ENCODE results near the gene DNHD1. TPM values are rescaled to one million over a fixed set of nuclear protein-coding genes. Genes with fewer than 3 reads are reported as not detected.

Gene DNHD1
- total RNA-seq, 1 donor: 8.2 TPM

DNA sequence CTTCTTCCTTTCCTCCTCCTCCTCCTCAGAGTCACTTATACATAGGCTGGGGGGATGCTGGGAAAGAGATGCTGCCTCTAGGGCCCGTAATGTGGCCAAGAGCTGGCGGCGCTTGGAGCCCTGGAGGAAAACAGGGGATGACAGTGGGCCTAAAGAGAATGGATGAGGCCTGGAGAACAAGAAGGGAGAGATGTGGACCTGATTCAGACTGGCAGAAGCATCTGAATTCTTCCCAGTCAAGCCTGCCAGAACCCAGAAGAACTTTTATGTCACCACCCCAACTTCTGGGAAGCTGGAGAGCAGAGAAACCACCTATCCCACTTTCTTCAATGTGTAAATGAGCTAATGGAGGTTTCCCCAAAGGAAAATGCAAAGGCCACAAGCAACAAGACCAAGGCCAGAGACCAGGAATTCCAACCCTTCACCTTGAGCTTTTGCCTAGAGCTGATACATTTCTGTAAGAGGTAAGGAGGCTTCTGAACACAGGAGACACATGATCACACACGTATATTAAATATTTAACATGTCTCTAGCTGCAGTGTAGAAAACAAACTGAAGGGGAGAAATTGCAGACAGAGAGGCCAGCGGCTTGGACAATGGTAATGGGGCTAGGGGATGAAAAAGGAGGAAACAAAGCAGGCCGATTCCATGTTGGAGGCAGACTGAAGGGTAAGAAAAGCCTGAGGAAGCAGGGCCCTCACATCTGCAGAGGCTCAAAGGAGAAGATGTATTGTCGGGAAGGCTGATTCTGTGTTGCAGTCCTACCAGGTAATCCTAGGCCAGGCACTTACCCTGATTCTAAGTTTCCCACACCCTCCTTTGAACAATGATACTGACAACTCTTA is 105.2 kb downstream of the DNHD1 start:
- TF ChIP-seq, protein P1, sequence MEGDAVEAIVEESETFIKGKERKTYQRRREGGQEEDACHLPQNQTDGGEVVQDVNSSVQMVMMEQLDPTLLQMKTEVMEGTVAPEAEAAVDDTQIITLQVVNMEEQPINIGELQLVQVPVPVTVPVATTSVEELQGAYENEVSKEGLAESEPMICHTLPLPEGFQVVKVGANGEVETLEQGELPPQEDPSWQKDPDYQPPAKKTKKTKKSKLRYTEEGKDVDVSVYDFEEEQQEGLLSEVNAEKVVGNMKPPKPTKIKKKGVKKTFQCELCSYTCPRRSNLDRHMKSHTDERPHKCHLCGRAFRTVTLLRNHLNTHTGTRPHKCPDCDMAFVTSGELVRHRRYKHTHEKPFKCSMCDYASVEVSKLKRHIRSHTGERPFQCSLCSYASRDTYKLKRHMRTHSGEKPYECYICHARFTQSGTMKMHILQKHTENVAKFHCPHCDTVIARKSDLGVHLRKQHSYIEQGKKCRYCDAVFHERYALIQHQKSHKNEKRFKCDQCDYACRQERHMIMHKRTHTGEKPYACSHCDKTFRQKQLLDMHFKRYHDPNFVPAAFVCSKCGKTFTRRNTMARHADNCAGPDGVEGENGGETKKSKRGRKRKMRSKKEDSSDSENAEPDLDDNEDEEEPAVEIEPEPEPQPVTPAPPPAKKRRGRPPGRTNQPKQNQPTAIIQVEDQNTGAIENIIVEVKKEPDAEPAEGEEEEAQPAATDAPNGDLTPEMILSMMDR (IDR thresholded peaks at IDR 0.05; ENCODE audit: insufficient read depth, low read length): no peak

GRCh38 chr11:6603287-6604080 is 106.4 kb downstream of the DNHD1 start, which contains the start of the genes ILK and RRP8:
Gene ILK (plus strand): TSS chr11:6603774. CDS start chr11:6604272, 498 bp downstream.
Gene RRP8 (minus strand): TSS chr11:6603616. CDS start chr11:6603502, 114 bp downstream.
- peak; percentile 85 for DNase-seq (ENCODE audit: low read depth)
- peak within 1 kb of the TSS; percentile 99 for H3K4me3 ChIP-seq (ENCODE audit: low read depth, low read length)
- TF ChIP-seq, protein P1 (IDR thresholded peaks at IDR 0.05; ENCODE audit: insufficient read depth, low read length): peak; percentile 28

More for the DNA sequence above, 105.2 kb downstream of the DNHD1 start:
- H3K4me3 ChIP-seq (ENCODE audit: low read depth, low read length): peak overlapping the region; percentile 99
- DNase-seq (ENCODE audit: low read depth): no peak

- peak overlapping the region; percentile 99 for H3K4me3 ChIP-seq (ENCODE audit: low read depth, low read length)
- DNase-seq (ENCODE audit: low read depth): peak; percentile 77
- TF ChIP-seq, protein P1 (IDR thresholded peaks at IDR 0.05; ENCODE audit: insufficient read depth, low read length): peak; percentile 47
These were observed 107.1 kb downstream of the DNHD1 start for GRCh38 chr11:6604081-6604626.

DNA sequence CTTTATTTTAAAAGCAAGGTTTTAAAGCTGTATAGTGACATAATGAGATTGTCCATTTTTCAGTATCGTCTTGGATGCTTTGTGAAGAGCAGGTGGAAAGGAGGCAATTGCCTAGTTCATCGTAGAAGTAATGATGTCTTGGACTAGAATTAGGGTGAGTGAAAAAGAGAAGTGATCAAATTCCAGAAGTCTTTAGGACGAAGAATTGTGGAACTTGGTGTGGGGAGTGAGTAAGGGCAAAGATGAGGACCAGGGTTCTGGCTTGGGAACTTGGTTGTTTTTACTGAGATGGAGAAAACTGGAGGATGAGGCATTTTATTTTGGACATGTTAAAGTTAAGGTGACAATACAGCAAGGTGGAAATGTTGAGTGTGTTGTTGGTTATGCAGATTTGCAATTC is 107.7 kb downstream of the DNHD1 start:
- peak overlapping the region; percentile 99 for H3K4me3 ChIP-seq (ENCODE audit: low read depth, low read length)
- DNase-seq (ENCODE audit: low read depth): no peak
- TF ChIP-seq, protein P1 (IDR thresholded peaks at IDR 0.05; ENCODE audit: insufficient read depth, low read length): no peak

GRCh38 chr11:6606471-6607189 is 109.5 kb downstream of the DNHD1 start:
- peak; percentile 91 for DNase-seq (ENCODE audit: low read depth)
- TF ChIP-seq, protein P1 (IDR thresholded peaks at IDR 0.05; ENCODE audit: insufficient read depth, low read length): no peak
- H3K4me3 ChIP-seq (ENCODE audit: low read depth, low read length): peak overlapping the region; percentile 48

Data from fibroblast of the aortic adventitia (primary cell).